ENCODE measurements around the gene APOE. TPM values are rescaled to one million over a fixed set of nuclear protein-coding genes. Genes with fewer than 3 reads are reported as not detected.

Gene APOE
- total RNA-seq, 3 donors from 2014 or later = 32.7 to 74.6 (median 46.2) TPM

- Histone ChIP-seq H3K4me3 (no peak overlapping the region), H3K9me3 (no peaks in the 10 kb centered on the region), H3K4me1 (ENCODE audit: low read depth) (peaks cover 8% of the 10 kb centered on the region), H3K36me3 (ENCODE audit: low read depth) (no peaks in the 10 kb centered on the region)
- no peak for TF ChIP-seq CTCF (IDR thresholded peaks at IDR 0.05)
- ATAC-seq (no peak), DNase-seq (no peak)
- intact Hi-C loops (cut with DNase I, micrococcal nuclease) = no loop called here
These were observed 43.3 kb downstream of the APOE start for GRCh38 chr19:44948763-44949374.

- TF ChIP-seq CTCF (IDR thresholded peaks at IDR 0.05) = no peak
- ATAC-seq (no peak), DNase-seq (no peak)
- Histone ChIP-seq H3K4me1 (ENCODE audit: low read depth) (peaks cover 13% of the 10 kb centered on the region), H3K36me3 (ENCODE audit: low read depth) (no peaks in the 10 kb centered on the region), H3K9me3 (no peaks in the 10 kb centered on the region), H3K4me3 (no peak overlapping the region)
- intact Hi-C loops (cut with DNase I, micrococcal nuclease) = no loop called here
These were observed 44.0 kb downstream of the APOE start for GRCh38 chr19:44949550-44949949.

- peak; percentile 73 for TF ChIP-seq CTCF (IDR thresholded peaks at IDR 0.05)
- Histone ChIP-seq H3K4me1 (ENCODE audit: low read depth) (peaks cover 19% of the 10 kb centered on the region), H3K9me3 (no peaks in the 10 kb centered on the region), H3K4me3 (no peak overlapping the region), H3K36me3 (ENCODE audit: low read depth) (no peaks in the 10 kb centered on the region)
- ATAC-seq (no peak), DNase-seq (peak in 1 of 3 donors; percentile 87)
- intact Hi-C loops (cut with DNase I, micrococcal nuclease) = loop anchor here in 1 of 2 donors (5.0 kb wide), 1 partner anchor 44 kb away; the partner anchor contains the start of gene APOE
These were observed 45.9 kb downstream of the APOE start for GRCh38 chr19:44951179-44952159.

- ATAC-seq (peak; percentile 4), DNase-seq (peak in 1 of 3 donors; percentile 33)
- no peak for TF ChIP-seq CTCF (IDR thresholded peaks at IDR 0.05)
- H3K36me3 ChIP-seq (ENCODE audit: low read depth) = no peaks in the 10 kb centered on the region
- H3K4me3 ChIP-seq = peak overlapping the region; percentile 100
- intact Hi-C loops (cut with DNase I, micrococcal nuclease) = loop anchor here in 1 of 2 donors (5.0 kb wide), 1 partner anchor 47 kb away; the partner anchor contains the start of gene APOE
- H3K9me3 ChIP-seq = no peaks in the 10 kb centered on the region
- peaks cover 30% of the 10 kb centered on the region for H3K4me1 ChIP-seq (ENCODE audit: low read depth)
These were observed 48.7 kb downstream of the APOE start for GRCh38 chr19:44954278-44954648.

- ATAC-seq (peak; percentile 97), DNase-seq (peak; percentile 97 to 98 (median 97))
- H3K9me3 ChIP-seq = no peaks in the 10 kb centered on the region
- H3K36me3 ChIP-seq (ENCODE audit: low read depth) = no peaks in the 10 kb centered on the region
- H3K4me1 ChIP-seq (ENCODE audit: low read depth) = peaks cover 30% of the 10 kb centered on the region
- intact Hi-C loops (cut with DNase I, micrococcal nuclease) = loop anchor here in 1 of 2 donors (5.0 kb wide), 1 partner anchor 48 kb away; the partner anchor contains the start of gene APOE
- no peak for TF ChIP-seq CTCF (IDR thresholded peaks at IDR 0.05)
- peak within 1 kb of the TSS; percentile 100 for H3K4me3 ChIP-seq
These were observed 49.3 kb downstream of the APOE start, which contains the start of gene CLPTM1 for GRCh38 chr19:44954649-44955504. CLPTM1 (plus strand) TSS chr19:44955380; CDS start chr19:44955396, 16 bp downstream.

Measured in mucosa of descending colon (tissue), 3 donors.